OCI-LY3 (cell line): Measurements from ENCODE around the gene ALDH16A1.

Source experiments
- EZH2phosphoT487 ChIP-seq: fragments of 200-600 bp; shearing (Covaris generic); IDR thresholded peaks from 2 replicates; pipeline ENCODE4 v1.6.1; 2018; ENCODE audit warnings: antibody characterized with exemption, mixed run types, low read depth
- TF ChIP-seq, protein P1 (sequence below): fragments of 200-600, 300-600 bp; sonication (generic); IDR thresholded peaks from 2 replicates; pipeline ENCODE4 v1.5.1; 2014; ENCODE audit warnings: antibody characterized with exemption, low read length, low read depth

DNA sequence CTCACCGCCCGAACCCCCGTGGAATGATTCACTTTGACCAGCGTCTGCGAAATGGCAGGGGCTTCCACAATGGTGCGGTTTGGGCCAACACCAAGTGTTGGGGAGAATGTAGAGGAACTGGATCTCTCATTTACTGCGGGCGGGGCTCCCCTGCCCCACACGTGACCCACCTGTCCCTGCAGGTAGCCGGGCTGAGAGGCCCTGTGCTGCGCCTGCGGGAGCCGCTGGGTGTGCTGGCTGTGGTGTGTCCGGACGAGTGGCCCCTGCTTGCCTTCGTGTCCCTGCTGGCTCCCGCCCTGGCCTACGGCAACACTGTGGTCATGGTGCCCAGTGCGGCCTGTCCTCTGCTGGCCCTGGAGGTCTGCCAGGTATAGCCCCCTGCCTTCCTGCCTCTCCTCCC is 15.2 kb downstream of the ALDH16A1 start:
- TF ChIP-seq, protein P1, sequence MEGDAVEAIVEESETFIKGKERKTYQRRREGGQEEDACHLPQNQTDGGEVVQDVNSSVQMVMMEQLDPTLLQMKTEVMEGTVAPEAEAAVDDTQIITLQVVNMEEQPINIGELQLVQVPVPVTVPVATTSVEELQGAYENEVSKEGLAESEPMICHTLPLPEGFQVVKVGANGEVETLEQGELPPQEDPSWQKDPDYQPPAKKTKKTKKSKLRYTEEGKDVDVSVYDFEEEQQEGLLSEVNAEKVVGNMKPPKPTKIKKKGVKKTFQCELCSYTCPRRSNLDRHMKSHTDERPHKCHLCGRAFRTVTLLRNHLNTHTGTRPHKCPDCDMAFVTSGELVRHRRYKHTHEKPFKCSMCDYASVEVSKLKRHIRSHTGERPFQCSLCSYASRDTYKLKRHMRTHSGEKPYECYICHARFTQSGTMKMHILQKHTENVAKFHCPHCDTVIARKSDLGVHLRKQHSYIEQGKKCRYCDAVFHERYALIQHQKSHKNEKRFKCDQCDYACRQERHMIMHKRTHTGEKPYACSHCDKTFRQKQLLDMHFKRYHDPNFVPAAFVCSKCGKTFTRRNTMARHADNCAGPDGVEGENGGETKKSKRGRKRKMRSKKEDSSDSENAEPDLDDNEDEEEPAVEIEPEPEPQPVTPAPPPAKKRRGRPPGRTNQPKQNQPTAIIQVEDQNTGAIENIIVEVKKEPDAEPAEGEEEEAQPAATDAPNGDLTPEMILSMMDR: no peak
- TF ChIP-seq EZH2phosphoT487: no peak
